Measurements from ENCODE around the gene EPS8L3. TPM values are rescaled to one million over a fixed set of nuclear protein-coding genes. Genes with fewer than 3 reads are reported as not detected.
A peak's percentile ranks its signal among the peaks of the same experiment; 100 is the strongest.

Gene EPS8L3
- total RNA-seq, 1 donor from 2014 or later = not detected

- H3K27me3 Mint-ChIP-seq (ENCODE audit: insufficient read depth, low read depth) = peaks cover 5% of the 10 kb centered on the region
- H3K4me1 Mint-ChIP-seq = peaks cover 17% of the 10 kb centered on the region
- H3K27ac Mint-ChIP-seq = no peak overlapping the region
These were observed 23.7 kb downstream of the EPS8L3 start for GRCh38 chr1:109739738-109740614.

GRCh38 chr1:109733236-109733870, 30.4 kb downstream of the EPS8L3 start:
- Mint-ChIP-seq H3K27ac (no peak overlapping the region), H3K4me3 (no peak overlapping the region), H3K27me3 (ENCODE audit: insufficient read depth, low read depth) (peaks cover 6% of the 10 kb centered on the region), H3K9me3 (peaks cover 2% of the 10 kb centered on the region), H3K36me3 (peaks cover 26% of the 10 kb centered on the region), H3K4me1 (peaks cover 40% of the 10 kb centered on the region)
- H3K27me3 ChIP-seq = peaks cover 9% of the 10 kb centered on the region
- H3K36me3 ChIP-seq = no peaks in the 10 kb centered on the region
- no peak overlapping the region for H2AFZ ChIP-seq (replicated peaks)
- H3K9ac ChIP-seq = no peak overlapping the region
- no peak overlapping the region for H3K4me2 ChIP-seq
- H3K4me1 ChIP-seq = no peaks in the 10 kb centered on the region
- no peaks in the 10 kb centered on the region for H4K20me1 ChIP-seq (ENCODE audit: low read depth)
- H3K9me3 ChIP-seq (ENCODE audit: low read depth) = no peaks in the 10 kb centered on the region
- TF ChIP-seq EZH2 (IDR thresholded peaks at IDR 0.05) (no peak), EZH2phosphoT487 (IDR thresholded peaks at IDR 0.05) (no peak), CTCF (IDR thresholded peaks at IDR 0.05) (no peak)
- H3K27ac ChIP-seq = no peak overlapping the region
- no peak overlapping the region for H3K4me3 ChIP-seq
- H3F3A ChIP-seq (ENCODE audit: low read depth) = no peaks in the 10 kb centered on the region
- DNase-seq (ENCODE audit: low spot score) = no peak
- H3K79me2 ChIP-seq (ENCODE audit: low read depth) = no peaks in the 10 kb centered on the region

More at GRCh38 chr1:109739738-109740614, 23.7 kb downstream of the EPS8L3 start:
- DNase-seq (ENCODE audit: low spot score) = peak; percentile 89
- H2AFZ ChIP-seq (replicated peaks) = peak overlapping the region; percentile 89
- no peak overlapping the region for H3K27ac ChIP-seq
- H3K4me1 ChIP-seq = peaks cover 6% of the 10 kb centered on the region
- peaks cover 48% of the 10 kb centered on the region for H3K27me3 ChIP-seq
- no peaks in the 10 kb centered on the region for H3K79me2 ChIP-seq (ENCODE audit: low read depth)
- H3K9ac ChIP-seq = no peak overlapping the region
- Mint-ChIP-seq H3K9me3 (no peaks in the 10 kb centered on the region), H3K36me3 (peaks cover 21% of the 10 kb centered on the region), H3K4me3 (peak overlapping the region; percentile 79)
- no peaks in the 10 kb centered on the region for H3K36me3 ChIP-seq
- peak overlapping the region; percentile 98 for H3K4me2 ChIP-seq
- H3F3A ChIP-seq (ENCODE audit: low read depth) = peaks cover 10% of the 10 kb centered on the region
- H3K9me3 ChIP-seq (ENCODE audit: low read depth) = no peaks in the 10 kb centered on the region
- peak; percentile 31 for TF ChIP-seq EZH2 (IDR thresholded peaks at IDR 0.05)
- no peak for TF ChIP-seq CTCF (IDR thresholded peaks at IDR 0.05)
- no peak for TF ChIP-seq EZH2phosphoT487 (IDR thresholded peaks at IDR 0.05)
- H3K4me3 ChIP-seq = peak overlapping the region; percentile 60
- H4K20me1 ChIP-seq (ENCODE audit: low read depth) = no peaks in the 10 kb centered on the region

GRCh38 chr1:109732390-109732881, 31.3 kb downstream of the EPS8L3 start:
- peaks cover 17% of the 10 kb centered on the region for H3K36me3 Mint-ChIP-seq
- Histone ChIP-seq H3F3A (ENCODE audit: low read depth) (no peaks in the 10 kb centered on the region), H3K27ac (no peak overlapping the region), H3K79me2 (ENCODE audit: low read depth) (no peaks in the 10 kb centered on the region), H3K9me3 (ENCODE audit: low read depth) (no peaks in the 10 kb centered on the region), H3K27me3 (no peaks in the 10 kb centered on the region), H3K4me3 (no peak overlapping the region), H2AFZ (replicated peaks) (no peak overlapping the region), H3K4me2 (no peak overlapping the region), H3K4me1 (no peaks in the 10 kb centered on the region), H3K9ac (no peak overlapping the region), H3K36me3 (no peaks in the 10 kb centered on the region), H4K20me1 (ENCODE audit: low read depth) (no peaks in the 10 kb centered on the region)
- H3K4me3 Mint-ChIP-seq = no peak overlapping the region
- H3K9me3 Mint-ChIP-seq = peaks cover 2% of the 10 kb centered on the region
- TF ChIP-seq EZH2 (IDR thresholded peaks at IDR 0.05) (no peak), EZH2phosphoT487 (IDR thresholded peaks at IDR 0.05) (no peak)
- peak overlapping the region; percentile 11 for H3K27ac Mint-ChIP-seq
- peaks cover 40% of the 10 kb centered on the region for H3K4me1 Mint-ChIP-seq
- DNase-seq (ENCODE audit: low spot score) = no peak
- peaks cover 6% of the 10 kb centered on the region for H3K27me3 Mint-ChIP-seq (ENCODE audit: insufficient read depth, low read depth)
